ENCODE data around the gene IFNAR1. TPM values are rescaled to one million over a fixed set of nuclear protein-coding genes. Genes with fewer than 3 reads are reported as not detected.
"Not testable (repeated sequence)": the region's sequence is repeated elsewhere in the genome, so short reads cannot be mapped to it uniquely, and the experiment has no call there.

The IFNAR1 gene
- total RNA-seq, 4 donors from 2014 or later, result 12.4 to 19.3 (median 15.5) TPM

DNA sequence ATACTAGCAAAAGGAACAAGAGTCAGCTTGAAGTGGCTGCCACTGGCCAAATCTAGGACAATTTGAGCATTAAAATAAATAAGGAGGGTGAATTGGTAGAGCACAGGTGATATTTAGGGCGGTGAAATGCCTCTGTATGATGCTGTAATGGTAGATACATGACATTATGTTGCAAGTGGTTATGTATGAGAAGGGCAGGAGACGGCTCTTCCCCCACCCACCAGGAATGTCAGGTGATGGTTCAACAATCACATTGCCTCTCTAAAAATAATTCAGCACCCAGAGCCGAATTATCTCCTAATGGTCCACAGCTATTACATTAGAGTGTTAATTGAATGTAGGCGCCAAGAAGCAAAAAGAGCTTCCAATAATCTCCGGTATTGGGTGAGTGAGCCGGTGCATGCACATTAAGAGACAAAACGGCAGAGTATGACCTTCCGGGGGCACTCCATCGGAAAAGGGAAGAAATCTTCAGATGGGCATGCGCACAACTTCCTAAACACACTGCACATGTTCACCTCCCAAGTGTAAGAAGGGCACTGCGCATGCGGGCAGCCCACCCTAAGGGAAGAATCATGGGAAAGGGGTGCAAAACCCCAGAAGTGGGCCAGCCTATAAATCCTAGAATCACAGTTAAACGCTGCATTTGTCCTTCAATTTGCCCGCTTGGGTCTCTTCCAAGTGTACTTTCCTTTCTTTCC is 6.8 kb upstream of the IFNAR1 start:
- H3K36me3 ChIP-seq, result no peaks in the 10 kb centered on the region
- no peaks in the 10 kb centered on the region for H3K9me3 ChIP-seq
- WGBS, 2 donors, result 81 to 84% methylated on average over 14 of the region's 14 CpGs
- H3K27ac ChIP-seq, result no peak overlapping the region
- intact Hi-C loops (cut with DNase I), result no loop called here
- no peaks in the 10 kb centered on the region for H3K4me1 ChIP-seq
- H3K4me3 ChIP-seq, result no peak overlapping the region
- TF ChIP-seq, protein P1, sequence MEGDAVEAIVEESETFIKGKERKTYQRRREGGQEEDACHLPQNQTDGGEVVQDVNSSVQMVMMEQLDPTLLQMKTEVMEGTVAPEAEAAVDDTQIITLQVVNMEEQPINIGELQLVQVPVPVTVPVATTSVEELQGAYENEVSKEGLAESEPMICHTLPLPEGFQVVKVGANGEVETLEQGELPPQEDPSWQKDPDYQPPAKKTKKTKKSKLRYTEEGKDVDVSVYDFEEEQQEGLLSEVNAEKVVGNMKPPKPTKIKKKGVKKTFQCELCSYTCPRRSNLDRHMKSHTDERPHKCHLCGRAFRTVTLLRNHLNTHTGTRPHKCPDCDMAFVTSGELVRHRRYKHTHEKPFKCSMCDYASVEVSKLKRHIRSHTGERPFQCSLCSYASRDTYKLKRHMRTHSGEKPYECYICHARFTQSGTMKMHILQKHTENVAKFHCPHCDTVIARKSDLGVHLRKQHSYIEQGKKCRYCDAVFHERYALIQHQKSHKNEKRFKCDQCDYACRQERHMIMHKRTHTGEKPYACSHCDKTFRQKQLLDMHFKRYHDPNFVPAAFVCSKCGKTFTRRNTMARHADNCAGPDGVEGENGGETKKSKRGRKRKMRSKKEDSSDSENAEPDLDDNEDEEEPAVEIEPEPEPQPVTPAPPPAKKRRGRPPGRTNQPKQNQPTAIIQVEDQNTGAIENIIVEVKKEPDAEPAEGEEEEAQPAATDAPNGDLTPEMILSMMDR (IDR thresholded peaks at IDR 0.05), result no peak
- TF ChIP-seq POLR2A (IDR thresholded peaks at IDR 0.05), result no peak
- H3K27me3 ChIP-seq, result no peaks in the 10 kb centered on the region
- no peak for DNase-seq

DNA sequence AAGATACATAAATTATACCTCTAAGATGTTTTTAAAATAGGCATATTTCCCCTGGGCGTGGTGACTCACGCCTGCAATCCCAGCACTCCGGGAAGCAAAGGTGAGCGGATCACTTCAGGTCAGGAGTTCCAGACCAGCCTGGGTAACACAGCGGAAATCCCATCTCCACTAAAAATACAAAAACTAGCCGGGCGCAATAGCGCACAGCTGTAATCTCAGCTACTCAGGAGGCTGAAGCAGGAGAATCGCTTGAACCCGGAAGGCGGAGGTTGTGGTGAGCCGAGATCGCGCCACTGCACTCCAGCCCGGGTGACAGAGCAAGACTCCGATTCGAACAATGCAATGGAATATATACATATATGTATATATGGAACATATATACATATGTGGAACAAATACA is 3.8 kb upstream of the IFNAR1 start:
- DNase-seq; H3K36me3 ChIP-seq; H3K9me3 ChIP-seq; intact Hi-C loops (cut with DNase I); H3K4me3 ChIP-seq; H3K27ac ChIP-seq; H3K27me3 ChIP-seq: not testable (repeated sequence)
- WGBS, 2 donors, result 75 to 90% methylated on average over 17 of the region's 17 CpGs
- peaks cover 0 to 12% (median 4%) of the 10 kb centered on the region in 3 donors for H3K4me1 ChIP-seq

DNA sequence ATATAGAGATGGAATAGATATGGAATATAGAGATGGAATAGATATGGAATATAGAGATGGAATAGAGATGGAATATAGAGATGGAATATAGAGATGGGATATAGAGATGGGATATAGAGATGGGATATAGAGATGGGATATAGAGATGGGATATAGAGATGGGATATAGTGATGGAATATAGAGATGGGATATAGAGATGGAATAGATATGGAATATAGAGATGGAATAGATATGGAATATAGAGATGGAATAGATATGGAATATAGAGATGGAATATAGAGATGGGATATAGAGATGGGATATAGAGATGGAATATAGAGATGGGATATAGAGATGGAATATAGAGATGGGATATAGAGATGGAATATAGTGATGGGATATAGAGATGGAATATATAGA is 1.2 kb upstream of the IFNAR1 start:
- DNase-seq; H3K27me3 ChIP-seq; H3K36me3 ChIP-seq; intact Hi-C loops (cut with DNase I); H3K9me3 ChIP-seq: not testable (repeated sequence)
- H3K27ac ChIP-seq, result peak overlapping the region in 1 of 4 donors; percentile 100
- peaks cover 0 to 38% (median 22%) of the 10 kb centered on the region in 3 donors for H3K4me1 ChIP-seq
- peak overlapping the region in 3 of 4 donors; percentile 99 to 100 (median 99) for H3K4me3 ChIP-seq

DNA sequence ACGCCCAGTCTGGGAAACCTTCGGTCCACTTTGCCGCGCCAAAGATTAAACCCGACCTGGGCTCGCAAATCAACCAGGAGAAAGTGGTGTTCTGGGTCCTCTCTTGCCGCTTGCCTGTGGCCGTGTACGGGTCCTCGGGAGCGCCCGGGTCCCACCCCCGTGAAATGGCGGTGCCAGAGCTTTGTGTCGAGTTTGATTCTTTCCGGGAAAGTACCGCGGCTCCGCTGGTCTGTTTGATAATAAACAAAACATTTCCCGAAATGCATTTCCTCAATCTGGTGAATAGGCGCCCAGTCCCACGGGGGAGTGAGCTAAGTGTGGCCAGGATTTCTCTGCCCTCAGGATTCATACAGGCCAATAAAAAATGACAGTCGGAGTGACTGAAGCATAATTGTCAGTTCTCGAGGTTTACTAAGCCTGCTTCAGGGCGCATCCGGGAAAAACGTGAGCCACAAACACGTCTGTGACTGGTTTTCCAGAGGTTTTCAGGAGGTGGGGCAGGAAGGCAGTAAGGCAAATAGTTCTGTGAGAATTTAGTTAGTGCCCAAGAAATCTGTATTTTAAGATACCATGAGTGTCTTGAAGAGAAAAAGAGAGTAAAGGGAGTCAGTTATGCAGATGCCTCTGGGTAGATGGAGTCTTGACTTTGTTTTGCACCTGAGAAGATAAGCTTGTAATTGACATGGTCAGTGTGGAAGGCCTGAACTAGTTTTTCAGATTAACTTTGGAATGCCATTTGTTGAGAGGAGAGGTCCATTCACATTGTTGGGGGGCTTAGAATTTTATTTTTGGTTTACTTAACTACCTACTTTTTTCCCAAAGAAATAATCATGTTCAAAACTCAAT is 675 bp downstream of the IFNAR1 start:
- WGBS, 2 donors, result 0 to 1% methylated on average over 6 to 9 of the region's 28 CpGs
- Histone ChIP-seq H3K36me3 (no peaks in the 10 kb centered on the region), H3K9me3 (no peaks in the 10 kb centered on the region), H3K4me3 (peak overlapping the region; percentile 93 to 100 (median 99)), H3K27ac (peak overlapping the region; percentile 98 to 100 (median 100)), H3K4me1 (peaks cover 0 to 42% (median 22%) of the 10 kb centered on the region in 3 donors), H3K27me3 (no peaks in the 10 kb centered on the region)
- DNase-seq, result no peak
- no peak for TF ChIP-seq POLR2A (IDR thresholded peaks at IDR 0.05)
- TF ChIP-seq, protein P1 (IDR thresholded peaks at IDR 0.05), result no peak
- intact Hi-C loops (cut with DNase I), result no loop called here

DNA sequence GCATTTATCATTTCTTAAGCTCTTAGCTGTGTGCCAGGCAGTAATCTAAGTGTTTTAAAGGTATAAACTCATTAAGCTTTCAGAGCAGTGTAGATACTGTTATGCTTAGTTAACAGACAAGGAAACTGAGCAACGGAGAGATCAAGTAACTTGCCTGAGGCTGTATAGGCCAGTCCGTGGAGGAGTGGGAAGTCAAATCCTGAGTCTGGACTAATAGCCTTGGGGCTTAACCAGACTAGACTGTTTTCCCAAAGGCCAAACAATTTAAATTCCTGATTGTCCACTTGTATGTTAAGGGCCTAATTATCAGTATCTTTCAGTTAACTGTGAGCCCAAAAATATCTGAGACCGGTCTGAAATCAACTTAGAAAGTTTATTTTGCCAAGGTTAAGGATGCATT is 2.6 kb downstream of the IFNAR1 start:
- no peaks in the 10 kb centered on the region for H3K27me3 ChIP-seq
- H3K36me3 ChIP-seq, result peaks cover 0 to 17% (median 0%) of the 10 kb centered on the region in 3 donors
- H3K9me3 ChIP-seq, result no peaks in the 10 kb centered on the region
- TF ChIP-seq POLR2A (IDR thresholded peaks at IDR 0.05), result no peak
- TF ChIP-seq, protein P1 (IDR thresholded peaks at IDR 0.05), result no peak
- no peak for DNase-seq
- H3K27ac ChIP-seq, result no peak overlapping the region
- WGBS, 2 donors, result 65 to 71% methylated on average over 3 of the region's 3 CpGs
- intact Hi-C loops (cut with DNase I), result no loop called here
- H3K4me1 ChIP-seq, result peaks cover 0 to 42% (median 22%) of the 10 kb centered on the region in 3 donors
- no peak overlapping the region for H3K4me3 ChIP-seq

DNA sequence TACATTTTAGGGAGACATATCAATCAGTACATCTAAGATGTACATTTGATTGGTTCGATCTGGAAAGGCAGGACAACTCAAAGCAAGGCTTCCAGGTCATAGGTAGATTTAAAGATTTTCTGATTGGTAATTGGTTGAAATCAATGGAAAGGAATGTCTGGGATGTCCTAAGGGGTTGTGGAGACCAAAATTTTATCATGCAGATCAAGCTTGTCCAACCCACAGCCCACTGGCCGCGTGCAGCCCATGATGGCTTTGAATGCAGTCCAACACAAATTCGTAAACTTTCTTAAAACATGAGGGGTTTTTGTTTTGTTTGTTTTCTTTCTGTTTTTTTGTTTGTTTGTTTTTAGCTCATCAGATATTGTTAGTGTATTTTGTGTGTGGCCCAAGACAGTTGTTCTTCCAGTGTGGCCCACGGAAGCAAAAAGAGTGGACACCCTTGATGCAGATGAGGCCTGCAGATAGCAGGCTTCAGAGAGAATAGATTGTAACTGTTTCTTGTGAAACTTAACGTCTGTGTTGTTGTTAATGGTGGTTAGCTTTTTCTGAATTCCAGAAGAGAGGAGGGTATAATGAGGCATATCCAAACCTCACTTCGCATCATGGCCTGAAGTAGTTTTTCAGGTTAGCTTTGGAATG is 3.1 kb downstream of the IFNAR1 start:
- peaks cover 0 to 5% (median 0%) of the 10 kb centered on the region in 3 donors for H3K9me3 ChIP-seq
- TF ChIP-seq, protein P1 (IDR thresholded peaks at IDR 0.05), result no peak
- TF ChIP-seq POLR2A (IDR thresholded peaks at IDR 0.05), result no peak
- H3K27me3 ChIP-seq, result no peaks in the 10 kb centered on the region
- peaks cover 0 to 17% (median 0%) of the 10 kb centered on the region in 3 donors for H3K36me3 ChIP-seq
- intact Hi-C loops (cut with DNase I), result no loop called here
- WGBS, 2 donors, result 82 to 94% methylated on average over 7 of the region's 7 CpGs
- H3K4me3 ChIP-seq, result no peak overlapping the region
- peaks cover 0 to 42% (median 22%) of the 10 kb centered on the region in 3 donors for H3K4me1 ChIP-seq
- DNase-seq, result no peak
- H3K27ac ChIP-seq, result no peak overlapping the region
